H1 (cell line): Measurements from ENCODE around the gene SLPI.

Source experiments
- CREB1 ChIP-seq: IDR thresholded peaks from 2 replicates; pipeline ENCODE4 v1.6.1; 2012; ENCODE audit warnings: inconsistent platforms
- CTCF ChIP-seq, 3 experiments: IDR thresholded peaks; 1 replicate in 2 of 3; 2 replicates in 1 of 3; pipeline versions ENCODE4 v1.5.1 to v1.6.1; 2011; ENCODE audit warnings: low read length in 3 of 3, mild to moderate bottlenecking in 3 of 3, inconsistent platforms in 2 of 3, low read depth in 1 of 3, moderate library complexity in 1 of 3; ENCODE audit not compliant: insufficient read depth in 1 of 3; ENCODE audit errors: control extremely low read depth in 1 of 3
- EGR1 ChIP-seq: IDR thresholded peaks from 2 replicates; pipeline ENCODE4 v1.6.1; 2011; ENCODE audit warnings: low read depth, low read length, borderline replicate concordance
- EP300 ChIP-seq, 2 experiments: IDR thresholded peaks; 1 replicate in 1 of 2; 2 replicates in 1 of 2; pipeline ENCODE4 v1.6.1; 2011 to 2012; ENCODE audit warnings: low read depth in 2 of 2, low read length in 2 of 2, mild to moderate bottlenecking in 2 of 2, borderline replicate concordance in 1 of 2, inconsistent platforms in 1 of 2, moderate library complexity in 1 of 2
- EZH2 ChIP-seq: fragments of 200-600 bp; sonication (generic); IDR thresholded peaks from 2 replicates; pipeline ENCODE4 v1.7.1; 2012; ENCODE audit warnings: low read depth, mild to moderate bottlenecking, moderate library complexity, low read length, inconsistent platforms; ENCODE audit not compliant: severe bottlenecking
- GABPA ChIP-seq: IDR thresholded peaks from 2 replicates; pipeline ENCODE4 v1.6.1; 2011; ENCODE audit warnings: mild to moderate bottlenecking, low read length, moderate library complexity, borderline replicate concordance; ENCODE audit not compliant: insufficient read depth
- JUND ChIP-seq: IDR thresholded peaks from 2 replicates; pipeline ENCODE4 v1.6.1; 2011; ENCODE audit warnings: mild to moderate bottlenecking, improper control_type of control experiment, low read length
- POLR2A ChIP-seq, 2 experiments: IDR thresholded peaks; 1 replicate in 1 of 2; 2 replicates in 1 of 2; pipeline ENCODE4 v1.6.1; 2011; ENCODE audit warnings: low read depth in 2 of 2, low read length in 2 of 2, mild to moderate bottlenecking in 2 of 2; ENCODE audit errors: control extremely low read depth in 1 of 2
- POLR2AphosphoS5 ChIP-seq: IDR thresholded peaks from 2 replicates; pipeline ENCODE4 v1.6.1; 2011; ENCODE audit warnings: low read depth, low read length
- RBBP5 ChIP-seq: IDR thresholded peaks from 2 replicates; pipeline ENCODE4 v1.7.1; 2012; ENCODE audit warnings: low read depth, mild to moderate bottlenecking, inconsistent platforms, low read length, moderate library complexity, borderline replicate concordance
- TAF1 ChIP-seq: IDR thresholded peaks from 2 replicates; pipeline ENCODE4 v1.6.1; 2011; ENCODE audit warnings: mild to moderate bottlenecking, low read depth, low read length
- TF ChIP-seq, protein P1 (sequence below): IDR thresholded peaks from 2 replicates; pipeline ENCODE4 v1.6.1; 2012; ENCODE audit warnings: inconsistent platforms

DNA sequence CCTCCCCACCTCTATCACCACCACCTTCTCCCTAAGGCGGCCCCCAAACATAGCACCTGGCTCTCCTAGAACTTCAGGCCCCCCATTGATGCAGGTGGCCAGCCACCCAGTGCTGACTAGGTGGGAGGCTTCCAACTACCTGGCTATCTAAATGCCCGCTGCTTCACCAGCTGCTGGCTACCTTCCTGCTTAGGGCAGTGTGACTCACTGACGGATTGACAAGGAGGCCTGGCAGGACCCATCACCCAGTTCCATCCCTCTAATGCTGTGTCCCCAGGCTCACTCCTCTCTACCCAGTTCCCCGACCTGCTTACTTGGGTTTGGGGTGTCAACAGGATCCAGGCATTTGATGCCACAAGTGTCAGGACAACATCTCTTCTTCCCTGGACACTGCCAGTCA is 1.1 kb downstream of the SLPI start:
- TF ChIP-seq, protein P1, sequence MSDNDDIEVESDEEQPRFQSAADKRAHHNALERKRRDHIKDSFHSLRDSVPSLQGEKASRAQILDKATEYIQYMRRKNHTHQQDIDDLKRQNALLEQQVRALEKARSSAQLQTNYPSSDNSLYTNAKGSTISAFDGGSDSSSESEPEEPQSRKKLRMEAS, result no peak
- TF ChIP-seq EZH2, result no peak
- no peak for TF ChIP-seq CTCF (IDR thresholded peaks at IDR 0.05; ENCODE audit: control extremely low read depth in 1 of 3, insufficient read depth in 1 of 3, low read depth in 1 of 3, low read length in 3 of 3)
- TF ChIP-seq POLR2A (IDR thresholded peaks at IDR 0.05; ENCODE audit: control extremely low read depth in 1 of 2, low read depth in 2 of 2, low read length in 2 of 2), result no peak
- TF ChIP-seq EP300 (IDR thresholded peaks at IDR 0.05; ENCODE audit: borderline replicate concordance in 1 of 2, low read depth in 2 of 2, low read length in 2 of 2), result no peak
- TF ChIP-seq CREB1, result no peak
- TF ChIP-seq POLR2AphosphoS5, result no peak
- no peak for TF ChIP-seq JUND
- no peak for TF ChIP-seq GABPA
- TF ChIP-seq RBBP5, result no peak
- TF ChIP-seq TAF1, result no peak
- TF ChIP-seq EGR1, result no peak
